KBM-7 (cell line): ENCODE measurements around the gene TFCP2L1.

ENCODE experiments used
- DNase-seq: peaks from one replicate; pipeline ENCODE4 v3.0.0-alpha.2; 2015
- in situ Hi-C: fragments of 300-500 bp; cut with MboI; formaldehyde crosslinking; loops from 2 replicates; pipeline ENCODE4 v1.14.3; 2020; ENCODE audit warnings: low sequenced_read_pairs, low pct_unique_long_range_greater_than_20kb, mixed read lengths

TFCP2L1 gene

GRCh38 chr2:121209014-121209610, 75.9 kb downstream of the TFCP2L1 start:
- in situ Hi-C loops: no loop called here
- DNase-seq: no peak

DNA sequence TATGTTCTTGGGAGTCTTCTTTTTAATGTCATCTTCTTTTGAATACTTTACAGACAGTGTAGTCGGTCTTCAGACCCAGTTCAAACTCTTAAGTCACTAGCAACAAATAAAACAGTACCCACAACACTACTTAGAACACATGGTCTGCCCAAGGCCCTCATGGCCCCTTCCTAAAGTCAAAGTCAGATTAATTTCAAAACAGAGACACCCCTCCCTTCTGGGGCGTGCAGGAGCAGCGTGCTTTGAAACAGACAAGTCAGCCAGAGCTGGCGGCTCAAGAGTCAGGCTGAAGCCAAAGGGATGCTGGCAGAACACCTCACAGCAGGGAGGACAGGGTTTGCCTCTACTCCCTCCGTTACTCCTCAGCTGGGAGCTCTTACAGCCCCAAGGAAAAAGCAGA, 77.5 kb downstream of the TFCP2L1 start:
- in situ Hi-C loops: no loop called here

DNA sequence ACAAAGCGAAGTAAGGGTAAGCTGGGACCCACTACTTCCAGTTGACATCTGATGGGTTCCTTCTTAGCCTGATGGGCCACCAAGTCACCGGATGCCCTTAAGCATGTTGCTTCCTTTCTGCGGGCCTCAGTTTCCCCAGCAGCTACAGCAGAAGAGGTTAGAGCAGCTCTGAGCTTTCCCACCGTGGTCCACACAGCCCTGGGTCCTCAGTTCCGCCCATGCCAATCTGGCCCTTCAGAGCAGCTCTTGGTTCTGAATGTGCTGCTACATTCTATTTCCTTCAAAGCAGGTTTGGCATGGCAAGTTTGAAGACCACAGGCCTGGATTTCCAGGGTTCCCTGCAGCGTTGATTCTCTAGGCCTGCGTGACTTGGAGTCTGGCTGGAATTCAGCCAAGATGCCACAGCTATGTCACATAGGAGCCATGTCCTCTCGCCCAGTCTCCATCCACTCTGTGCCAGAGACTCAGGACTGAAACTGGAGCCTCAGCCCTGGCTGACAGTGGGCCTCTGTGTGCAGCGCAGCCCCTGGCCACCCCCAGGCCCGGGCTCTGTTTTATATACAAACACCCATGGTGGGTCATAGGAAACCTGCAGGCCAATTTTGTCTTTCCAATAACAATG, 79.6 kb downstream of the TFCP2L1 start:
- in situ Hi-C loops: no loop called here
- DNase-seq: no peak

More for the DNA sequence above, 77.5 kb downstream of the TFCP2L1 start:
- no peak for DNase-seq

- in situ Hi-C loops: no loop called here
- no peak for DNase-seq
These were observed 81.3 kb downstream of the TFCP2L1 start for GRCh38 chr2:121203591-121204249.

DNA sequence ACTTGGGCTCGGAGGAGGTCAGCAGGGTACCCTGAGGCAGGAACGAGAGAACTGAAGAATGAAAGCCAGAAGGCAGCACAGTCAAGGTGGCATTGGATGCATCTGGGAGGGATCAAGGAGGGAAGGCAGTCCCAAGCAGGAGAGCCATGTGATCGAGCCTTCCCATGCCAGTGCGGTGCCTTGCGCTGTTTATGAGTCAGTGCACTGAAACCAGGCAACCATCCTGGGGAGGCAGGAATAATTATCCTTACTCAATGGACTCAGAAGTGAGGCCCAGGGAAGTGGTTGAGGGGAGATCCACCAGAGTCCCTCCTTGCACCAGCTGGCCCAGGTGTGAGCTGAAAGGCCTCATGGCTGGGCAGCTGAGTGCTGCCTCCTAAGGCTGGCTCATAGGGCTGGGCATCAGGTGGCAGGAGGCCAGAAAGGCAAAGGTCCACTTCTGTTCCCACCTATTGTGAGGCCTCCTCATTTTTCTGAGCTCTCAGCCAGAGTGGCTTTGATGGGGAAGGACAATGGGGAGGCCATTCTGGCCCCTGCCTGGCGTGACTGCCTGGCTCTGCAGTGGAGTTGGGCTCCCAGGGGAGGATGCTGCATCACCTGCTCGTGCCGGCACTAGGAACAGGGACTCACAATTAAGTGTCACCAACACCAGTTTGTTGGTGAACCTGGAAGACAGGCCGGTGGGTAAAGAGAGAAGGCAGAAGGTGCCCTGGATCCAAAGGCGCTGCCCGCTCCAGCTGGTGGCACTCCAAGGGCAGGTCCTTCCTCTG, 82.3 kb downstream of the TFCP2L1 start:
- in situ Hi-C loops: no loop called here
- no peak for DNase-seq

- in situ Hi-C loops: no loop called here
- no peak for DNase-seq
These were observed 83.2 kb downstream of the TFCP2L1 start for GRCh38 chr2:121201796-121202195.

GRCh38 chr2:121200419-121201315, 84.3 kb downstream of the TFCP2L1 start:
- DNase-seq: no peak
- in situ Hi-C loops: no loop called here

GRCh38 chr2:121200011-121200347, 85.0 kb downstream of the TFCP2L1 start:
- DNase-seq: no peak
- in situ Hi-C loops: no loop called here

- DNase-seq: no peak
- in situ Hi-C loops: no loop called here
These were observed 85.6 kb downstream of the TFCP2L1 start for GRCh38 chr2:121199281-121200010.

DNA sequence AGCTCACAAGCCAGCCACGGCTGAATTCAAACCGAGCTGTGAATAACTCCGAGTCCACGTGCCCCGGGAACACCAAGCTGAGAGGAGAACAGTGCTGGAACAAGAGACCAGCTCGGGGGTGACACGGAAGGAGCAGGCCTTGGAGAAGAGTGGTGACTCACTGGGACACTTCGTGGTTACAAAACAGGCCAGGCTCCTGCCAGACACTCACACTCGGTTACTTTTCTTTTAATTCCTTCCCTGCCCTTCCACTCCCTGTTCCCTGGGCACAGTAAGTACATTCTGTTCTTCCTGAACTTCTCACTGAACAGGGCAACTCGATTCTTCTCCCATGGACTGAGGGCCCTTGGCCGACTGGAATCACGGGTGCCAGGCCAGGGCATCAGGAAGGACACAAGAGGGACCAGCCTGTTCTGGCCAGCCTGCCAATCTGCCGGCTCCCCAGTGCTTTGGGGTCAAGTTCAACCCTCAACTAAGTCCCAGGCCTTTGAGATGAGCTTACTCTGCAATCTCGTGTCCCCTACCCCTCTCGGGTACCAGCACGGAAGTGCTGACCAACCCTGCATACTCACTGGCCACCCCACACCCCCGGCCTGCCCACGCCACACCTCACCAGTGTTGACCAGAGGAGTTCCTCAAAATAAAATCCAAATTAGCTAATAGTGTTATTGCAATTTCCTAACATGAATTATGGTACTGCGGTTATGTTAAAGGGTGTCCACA, 87.5 kb downstream of the TFCP2L1 start:
- in situ Hi-C loops: no loop called here
- DNase-seq: no peak

DNA sequence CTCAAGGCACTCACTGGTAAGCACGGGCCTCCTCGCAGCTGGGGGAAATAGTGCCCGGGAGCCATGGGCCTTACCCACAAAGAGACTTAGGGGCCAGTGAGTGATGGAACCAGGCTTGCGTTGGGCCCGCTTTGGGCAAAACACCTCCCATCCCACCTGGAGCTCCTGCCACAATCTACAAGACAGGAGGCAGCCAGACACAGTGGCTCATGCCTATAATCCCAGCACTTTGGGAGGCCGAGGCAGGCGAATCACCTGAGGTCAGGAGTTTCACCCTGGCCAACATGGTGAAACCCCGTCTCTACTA, 88.2 kb downstream of the TFCP2L1 start:
- in situ Hi-C loops: no loop called here
- no peak for DNase-seq

GRCh38 chr2:121196132-121196848, 88.7 kb downstream of the TFCP2L1 start:
- no peak for DNase-seq
- in situ Hi-C loops: no loop called here

GRCh38 chr2:121195036-121195435, 90.0 kb downstream of the TFCP2L1 start:
- no peak for DNase-seq
- in situ Hi-C loops: no loop called here

GRCh38 chr2:121194626-121195025, 90.4 kb downstream of the TFCP2L1 start:
- DNase-seq: no peak

GRCh38 chr2:121193185-121193584, 91.8 kb downstream of the TFCP2L1 start:
- in situ Hi-C loops: no loop called here

More at GRCh38 chr2:121194626-121195025, 90.4 kb downstream of the TFCP2L1 start:
- in situ Hi-C loops: no loop called here

DNA sequence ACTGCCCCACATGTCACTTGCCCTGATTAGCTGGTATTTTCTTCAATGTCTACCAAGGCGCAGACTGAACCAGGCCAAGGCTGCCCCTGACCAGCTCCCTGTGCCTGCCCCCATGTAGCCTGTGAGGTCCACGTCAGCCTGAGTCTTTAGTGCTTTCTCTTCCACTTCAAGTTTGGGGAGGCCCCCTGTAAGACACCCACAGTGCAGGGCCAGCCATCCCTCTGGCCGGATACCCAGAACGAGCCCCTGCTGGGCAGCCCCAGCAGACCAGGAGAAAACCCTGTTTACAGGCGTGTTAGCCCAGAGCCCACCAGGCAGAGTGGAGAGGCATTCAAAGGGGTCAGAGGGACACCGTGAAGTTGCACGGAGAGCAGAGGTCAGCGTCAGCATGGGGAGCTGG, 92.4 kb downstream of the TFCP2L1 start:
- in situ Hi-C loops: no loop called here
- no peak for DNase-seq

More at GRCh38 chr2:121193185-121193584, 91.8 kb downstream of the TFCP2L1 start:
- DNase-seq: no peak
